HG03108 (cell line): ENCODE results near the gene RMI2.

Experiments used
- ATAC-seq: cut with Tn5 transposase; IDR thresholded peaks from one replicate; pipeline ENCODE4 v1.9.1; 2021; ENCODE audit warnings: moderate library complexity; ENCODE audit not compliant: unreplicated experiment

The RMI2 gene

GRCh38 chr16:11396241-11397048, 51.2 kb downstream of the RMI2 start:
- ATAC-seq, result no peak

GRCh38 chr16:11398136-11398535, 52.9 kb downstream of the RMI2 start:
- ATAC-seq, result no peak

GRCh38 chr16:11398851-11399250, 53.6 kb downstream of the RMI2 start:
- no peak for ATAC-seq

GRCh38 chr16:11399261-11399831, 54.1 kb downstream of the RMI2 start:
- no peak for ATAC-seq

- ATAC-seq, result no peak
Measured at GRCh38 chr16:11400076-11400475, 54.8 kb downstream of the RMI2 start.
